Measurements from ENCODE around the gene CCDC14.
"Not testable (repeated sequence)": the region's sequence is repeated elsewhere in the genome, so short reads cannot be mapped to it uniquely, and the experiment has no call there.

CCDC14 gene

GRCh38 chr3:123890991-123891390, 70.0 kb downstream of the CCDC14 start:
- not testable (repeated sequence) for DNase-seq

DNA sequence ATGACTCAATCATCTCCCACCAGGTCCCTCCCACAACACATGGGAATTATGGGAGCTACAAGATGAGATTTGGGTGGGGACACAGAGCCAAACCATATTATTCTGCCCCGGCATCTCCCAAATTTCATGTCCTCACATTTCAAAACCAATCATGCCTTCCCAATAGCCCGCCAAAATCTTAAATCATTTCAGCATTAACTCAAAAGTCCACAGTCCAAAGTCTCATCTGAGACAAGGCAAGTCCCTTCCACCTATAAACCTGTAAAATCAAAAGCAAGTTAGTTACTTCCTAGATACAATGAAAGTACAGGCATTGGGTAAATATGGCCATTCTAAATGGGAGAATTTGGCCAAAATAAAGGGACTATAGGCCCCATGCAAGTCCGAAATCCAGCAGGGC, 70.9 kb downstream of the CCDC14 start:
- not testable (repeated sequence) for DNase-seq

GRCh38 chr3:123884993-123885392, 76.0 kb downstream of the CCDC14 start:
- no peak for DNase-seq

GRCh38 chr3:123884203-123884831, 76.7 kb downstream of the CCDC14 start, which contains the start of gene MYLK:
MYLK (minus strand) TSS chr3:123884332; CDS start chr3:123793841, 90,491 bp downstream.
- no peak for DNase-seq

DNA sequence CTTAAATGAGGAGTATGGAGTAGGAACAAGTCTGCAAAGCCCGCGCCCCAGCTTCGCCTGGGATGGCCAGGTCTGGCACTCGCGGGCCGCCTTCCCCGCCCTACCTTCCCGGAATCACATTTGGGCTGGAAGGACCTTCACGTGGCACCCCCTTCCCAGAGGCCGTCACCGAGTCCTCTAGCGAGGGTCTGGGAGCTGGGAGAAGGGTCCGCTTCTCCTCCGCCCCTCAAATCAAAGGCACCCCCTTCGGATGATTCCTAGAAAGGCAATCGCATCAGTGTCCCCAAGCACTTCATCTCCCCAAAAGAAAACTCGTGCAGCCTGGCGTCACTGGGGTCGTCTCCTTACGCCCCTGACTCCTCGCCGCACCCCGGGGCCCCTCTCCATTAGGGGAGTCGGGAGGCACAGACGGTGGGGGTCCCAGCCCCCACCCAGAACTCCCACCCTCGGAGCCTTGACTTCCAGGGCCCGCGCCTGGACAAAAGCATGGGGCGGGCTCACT, 77.3 kb downstream of the CCDC14 start:
- DNase-seq, result no peak

GRCh38 chr3:123883111-123883510, 77.9 kb downstream of the CCDC14 start:
- DNase-seq, result no peak

DNA sequence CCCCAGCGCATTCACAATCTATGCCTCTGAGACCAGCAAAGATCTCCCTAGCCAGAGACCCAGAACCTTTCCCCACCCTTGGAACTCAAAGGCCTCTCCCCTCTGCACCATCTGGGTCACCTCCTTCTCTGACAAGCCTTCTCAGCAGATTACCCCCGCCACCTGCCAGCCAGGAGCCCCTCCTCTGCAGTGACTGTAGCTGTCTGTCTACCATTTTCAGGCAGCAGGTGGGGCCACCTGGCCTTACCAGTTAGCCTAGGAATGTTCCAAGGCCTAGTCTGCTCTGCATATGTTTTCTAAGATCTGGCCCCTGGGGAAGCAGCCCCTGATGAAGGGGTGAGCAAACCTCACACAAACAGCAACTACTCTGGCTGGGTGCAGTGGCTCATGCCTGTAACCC, 79.3 kb downstream of the CCDC14 start:
- DNase-seq, result no peak

DNA sequence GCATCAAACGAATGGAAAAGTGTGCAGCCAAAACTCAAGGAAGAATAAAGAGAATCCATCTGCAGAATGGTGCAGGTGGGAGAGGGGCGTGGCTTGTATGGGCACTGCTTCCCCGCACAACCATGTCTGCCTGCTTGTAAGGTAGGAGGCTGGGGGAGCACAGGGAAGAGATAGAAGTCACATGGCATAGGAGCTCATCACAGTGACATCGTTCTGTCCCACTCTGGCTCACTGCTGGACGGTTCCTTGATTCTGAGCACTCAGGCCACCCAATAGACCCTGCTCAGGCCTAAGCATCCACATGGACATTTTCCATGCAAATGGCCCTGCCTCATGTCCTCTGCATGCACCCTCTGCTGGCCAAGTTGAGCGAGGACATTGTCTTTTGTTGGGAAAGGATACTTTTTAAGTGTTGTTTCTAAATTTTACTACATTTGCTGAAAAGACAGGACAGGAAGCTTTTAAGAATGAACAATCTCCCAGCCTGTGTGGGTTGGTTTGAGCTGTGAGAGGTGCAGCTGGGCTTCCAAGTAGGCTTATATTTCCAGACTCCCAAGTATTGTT, 79.9 kb downstream of the CCDC14 start:
- DNase-seq, result no peak

DNA sequence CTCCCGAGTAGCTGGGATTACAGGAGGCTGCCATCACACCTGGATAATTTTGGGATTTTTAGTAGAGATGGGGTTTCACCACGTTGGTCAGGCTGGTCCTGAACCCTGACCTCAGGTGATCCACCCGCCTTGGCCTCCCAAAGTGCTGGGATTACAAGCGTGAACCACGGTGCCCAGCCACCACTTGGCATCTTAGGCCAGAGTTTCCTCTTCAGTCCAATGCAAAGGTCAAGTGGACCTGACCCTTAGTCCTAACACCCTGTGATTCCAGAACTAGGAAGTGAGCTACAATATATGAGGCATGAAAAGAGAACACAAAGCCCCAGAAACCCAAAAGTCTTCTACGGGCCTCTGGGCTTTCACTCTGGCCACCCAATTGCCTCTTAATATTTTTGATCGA, 82.2 kb downstream of the CCDC14 start:
- DNase-seq, result no peak

GRCh38 chr3:123877965-123878364, 83.1 kb downstream of the CCDC14 start:
- DNase-seq, result no peak

GRCh38 chr3:123877466-123877865, 83.6 kb downstream of the CCDC14 start:
- no peak for DNase-seq

DNA sequence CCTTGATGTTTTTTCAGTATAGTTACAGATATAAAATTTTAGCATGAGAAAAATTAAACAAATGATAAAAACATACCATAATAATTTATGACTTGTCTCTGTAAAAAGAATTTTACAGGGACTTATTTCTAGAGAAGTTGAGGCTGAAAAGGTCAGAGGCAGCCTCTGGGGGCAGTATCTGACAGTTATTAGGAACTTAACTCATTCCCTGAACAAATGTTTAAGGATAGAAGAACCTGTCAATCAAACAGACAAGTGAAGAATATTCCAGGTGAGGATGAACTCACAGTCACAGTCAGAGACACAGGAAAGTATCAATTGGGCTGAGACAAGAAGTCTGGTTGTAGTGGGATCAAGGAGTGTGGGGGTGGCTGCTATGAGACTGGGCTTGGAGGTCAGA, 84.2 kb downstream of the CCDC14 start:
- no peak for DNase-seq

GRCh38 chr3:123872621-123873020, 88.4 kb downstream of the CCDC14 start:
- DNase-seq, result no peak

DNA sequence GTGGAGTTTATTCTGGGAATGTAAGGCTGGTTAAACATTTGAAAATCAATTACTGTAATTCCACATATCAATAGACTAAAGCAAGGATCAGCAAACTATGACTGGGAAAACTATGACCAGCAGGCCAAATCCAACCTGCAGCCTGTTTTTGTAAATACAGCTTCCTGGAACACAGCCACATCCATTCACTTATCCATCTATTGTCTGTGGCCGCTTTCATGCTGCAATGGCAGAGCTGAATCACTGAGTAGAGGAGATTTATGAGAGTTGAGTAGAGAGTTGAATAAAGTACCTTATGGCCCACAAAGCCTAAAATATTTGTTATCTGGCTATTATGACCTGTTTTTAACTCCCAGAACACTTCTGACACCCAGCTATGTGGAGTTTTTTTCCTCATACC, 89.1 kb downstream of the CCDC14 start:
- DNase-seq, result no peak

DNA sequence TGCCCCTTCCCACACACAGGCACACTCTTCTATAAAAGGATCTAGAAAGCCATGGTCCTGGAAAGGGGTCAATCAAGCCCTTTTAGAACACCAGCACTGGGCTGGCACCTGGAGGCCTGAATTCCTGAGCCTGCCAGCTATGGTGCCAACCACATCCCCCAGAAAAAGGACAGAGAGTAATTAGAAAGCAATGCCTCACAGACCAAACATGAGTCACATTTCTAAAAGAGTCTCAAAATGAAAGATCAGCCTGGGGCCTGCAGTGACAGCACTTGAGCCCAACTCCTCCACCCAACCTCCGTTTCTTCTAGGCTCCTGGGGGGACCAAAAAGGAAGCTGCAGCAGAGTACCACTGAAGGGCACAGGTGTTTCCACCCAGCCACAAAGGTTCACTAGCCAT, 91.0 kb downstream of the CCDC14 start:
- no peak for DNase-seq

DNA sequence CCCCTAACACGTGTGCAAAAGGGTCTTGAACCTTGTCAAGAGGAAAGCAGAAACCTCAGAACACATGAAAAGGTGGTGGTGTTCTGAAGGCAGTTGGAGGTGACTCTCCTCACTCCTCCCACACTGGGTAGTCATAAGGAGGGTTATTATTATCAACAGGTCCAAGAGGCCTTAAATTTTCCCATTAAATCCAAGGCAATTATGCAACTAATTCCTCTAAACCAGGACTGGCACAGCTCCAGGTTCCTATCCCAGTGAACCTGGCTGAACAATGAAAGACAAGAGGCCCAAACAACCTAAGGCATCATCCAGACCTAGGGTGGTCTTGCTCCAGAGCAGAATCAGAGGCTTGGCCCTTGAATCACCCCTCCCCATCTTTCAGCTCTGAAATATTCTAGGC, 91.9 kb downstream of the CCDC14 start:
- DNase-seq, result no peak

DNA sequence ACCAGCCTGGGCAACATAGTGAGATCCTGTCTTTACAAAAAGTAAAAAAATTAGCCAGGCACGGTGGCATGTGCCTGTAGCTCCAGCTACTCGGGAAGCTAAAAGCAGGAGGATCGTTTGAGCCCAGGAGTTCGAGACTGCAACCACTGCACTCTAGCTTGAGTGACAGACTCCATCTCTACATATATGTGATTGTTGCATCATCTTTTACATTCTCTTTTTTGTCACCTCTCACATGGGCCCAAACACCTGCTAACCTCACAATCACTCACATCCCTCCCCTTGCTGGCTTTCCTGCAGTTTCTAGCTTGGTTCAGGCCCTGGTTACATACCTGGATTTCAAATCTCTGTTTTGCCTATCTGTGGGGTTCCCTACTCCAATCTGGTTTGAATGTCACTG, 96.3 kb downstream of the CCDC14 start:
- no peak for DNase-seq
